Kidney tubule cell (primary cell): Measurements from ENCODE around the gene HOXD3.
A peak's percentile ranks its signal among the peaks of the same experiment; 100 is the strongest.

ENCODE experiments used
- DNase-seq: peaks from one replicate; pipeline ENCODE4 v3.0.0-alpha.2; 2018; ENCODE audit warnings: low spot score

The HOXD3 gene

GRCh38 chr2:176121190-176122051 lies 35.7 kb upstream of the HOXD3 start:
- peak; percentile 44 for DNase-seq

DNA sequence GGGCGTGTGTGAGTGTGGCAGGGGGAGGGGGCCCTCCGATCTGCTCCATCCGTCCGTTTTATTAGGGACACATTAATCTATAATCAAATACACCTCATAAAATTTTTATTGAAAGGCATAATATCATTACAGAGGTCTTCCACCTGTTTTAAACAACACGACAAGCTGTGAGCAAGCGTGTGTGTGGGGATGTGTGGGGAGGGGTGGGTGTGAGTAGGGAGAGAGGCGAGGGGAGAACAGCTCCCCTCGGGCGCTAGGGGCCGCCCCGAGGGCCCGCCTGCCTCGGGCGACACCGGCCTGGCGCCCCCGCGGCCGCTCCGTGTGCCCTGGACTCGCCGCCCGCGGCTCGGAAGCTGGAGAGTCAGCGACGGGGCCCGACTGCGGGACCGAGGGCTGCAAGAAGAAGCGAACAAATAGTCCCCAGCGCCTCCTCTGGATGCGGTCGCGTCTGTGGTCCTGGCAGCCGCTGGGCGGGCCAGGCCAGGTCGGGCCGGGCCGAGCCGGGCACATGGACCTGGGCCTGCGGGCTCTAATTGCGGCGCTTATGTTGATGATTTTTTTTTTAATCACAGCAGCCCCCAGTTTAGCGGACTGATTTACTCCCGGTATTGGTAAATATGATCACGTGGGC lies 34.9 kb upstream of the HOXD3 start:
- peak; percentile 81 for DNase-seq

- DNase-seq: peak; percentile 53
These were observed 34.3 kb upstream of the HOXD3 start, which contains the start of gene HOXD9 for GRCh38 chr2:176122683-176123410. TSS of gene HOXD9 (plus strand) at chr2:176122719. CDS start at chr2:176122769, 50 bp downstream.

GRCh38 chr2:176123411-176124109 lies 33.5 kb upstream of the HOXD3 start:
- peak; percentile 47 for DNase-seq

DNA sequence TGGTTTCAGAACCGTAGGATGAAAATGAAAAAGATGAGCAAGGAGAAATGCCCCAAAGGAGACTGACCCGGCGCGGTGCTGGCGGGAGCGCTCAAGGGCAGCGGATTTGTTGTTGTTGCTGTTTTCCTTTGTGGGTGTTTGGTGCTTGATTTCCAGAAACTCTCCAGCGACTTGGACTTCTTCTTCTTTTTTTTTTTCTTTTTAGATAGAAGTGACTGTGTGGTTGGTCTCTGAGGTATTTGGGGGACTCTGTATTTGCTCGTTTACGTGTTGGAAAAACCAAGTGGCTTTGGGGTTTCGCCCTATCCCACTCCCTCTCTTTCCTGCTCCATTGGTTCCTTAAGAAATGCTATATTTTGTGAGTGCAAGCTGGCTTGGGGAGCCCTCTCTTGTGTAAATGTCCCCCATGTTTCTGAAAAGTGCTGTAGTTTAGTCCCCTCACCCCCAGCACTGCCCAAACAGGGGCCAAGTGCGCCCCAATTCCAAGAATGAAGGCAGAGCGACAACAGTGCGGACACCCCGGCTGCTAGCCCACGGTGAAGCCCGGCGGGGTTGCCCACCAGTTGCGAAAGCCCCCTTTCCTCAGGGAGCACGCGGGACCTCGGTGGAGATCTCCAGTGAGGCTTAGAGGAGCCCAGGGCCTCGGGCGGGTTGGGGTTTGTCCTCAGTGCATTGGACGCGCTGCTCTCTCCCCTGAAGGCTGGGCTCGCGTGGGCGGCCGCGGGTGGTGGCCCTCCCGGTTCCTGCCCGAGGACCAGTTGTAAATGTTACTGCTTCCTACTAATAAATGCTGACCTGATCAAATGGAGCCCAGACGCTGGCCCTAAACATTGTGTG lies 32.8 kb upstream of the HOXD3 start:
- peak; percentile 20 for DNase-seq

- peak; percentile 18 for DNase-seq
These were observed 31.9 kb upstream of the HOXD3 start for GRCh38 chr2:176124947-176125771.

GRCh38 chr2:176125772-176126054 lies 31.4 kb upstream of the HOXD3 start:
- peak; percentile 65 for DNase-seq

DNA sequence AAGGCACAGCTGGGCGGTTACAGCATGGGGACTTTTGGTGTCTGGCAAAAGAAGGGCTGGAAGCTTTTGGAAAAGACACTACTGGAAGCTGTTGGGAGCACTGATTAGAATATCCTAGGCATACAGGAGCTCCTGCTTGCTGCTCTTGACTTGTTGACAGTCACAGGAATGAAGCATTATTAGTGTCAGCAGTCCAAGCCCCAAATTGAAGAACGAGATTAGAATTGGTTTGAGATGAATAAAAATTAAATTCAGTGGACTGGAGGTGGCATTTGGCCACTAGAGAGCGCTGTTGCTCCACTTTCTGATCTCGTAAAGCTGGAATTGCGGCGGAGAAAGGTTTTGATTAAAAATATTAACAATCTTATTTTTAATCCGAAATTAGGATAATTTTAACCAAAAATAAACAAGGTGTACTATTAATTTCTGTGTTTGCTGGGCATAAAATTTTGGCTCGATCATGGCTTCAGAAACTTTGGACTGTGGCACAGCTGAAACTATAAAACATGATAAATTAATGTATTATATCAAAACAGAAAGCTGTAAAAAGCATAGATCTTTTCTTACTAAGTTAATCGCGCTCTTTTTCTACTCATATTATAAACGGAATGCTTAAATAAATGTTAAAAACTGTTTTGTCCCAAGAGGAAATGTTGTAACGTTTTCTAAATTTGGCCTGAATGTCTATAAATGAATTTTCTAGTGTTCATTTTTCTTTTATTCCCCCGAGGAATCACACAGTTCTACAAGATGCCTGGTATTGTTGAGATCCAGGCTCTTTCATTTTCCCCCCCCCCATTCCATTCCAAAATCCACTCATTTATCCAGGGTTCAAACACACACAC lies 30.0 kb upstream of the HOXD3 start:
- DNase-seq: peak; percentile 66

- DNase-seq: no peak
These were observed 29.4 kb upstream of the HOXD3 start for GRCh38 chr2:176127774-176128072.

DNA sequence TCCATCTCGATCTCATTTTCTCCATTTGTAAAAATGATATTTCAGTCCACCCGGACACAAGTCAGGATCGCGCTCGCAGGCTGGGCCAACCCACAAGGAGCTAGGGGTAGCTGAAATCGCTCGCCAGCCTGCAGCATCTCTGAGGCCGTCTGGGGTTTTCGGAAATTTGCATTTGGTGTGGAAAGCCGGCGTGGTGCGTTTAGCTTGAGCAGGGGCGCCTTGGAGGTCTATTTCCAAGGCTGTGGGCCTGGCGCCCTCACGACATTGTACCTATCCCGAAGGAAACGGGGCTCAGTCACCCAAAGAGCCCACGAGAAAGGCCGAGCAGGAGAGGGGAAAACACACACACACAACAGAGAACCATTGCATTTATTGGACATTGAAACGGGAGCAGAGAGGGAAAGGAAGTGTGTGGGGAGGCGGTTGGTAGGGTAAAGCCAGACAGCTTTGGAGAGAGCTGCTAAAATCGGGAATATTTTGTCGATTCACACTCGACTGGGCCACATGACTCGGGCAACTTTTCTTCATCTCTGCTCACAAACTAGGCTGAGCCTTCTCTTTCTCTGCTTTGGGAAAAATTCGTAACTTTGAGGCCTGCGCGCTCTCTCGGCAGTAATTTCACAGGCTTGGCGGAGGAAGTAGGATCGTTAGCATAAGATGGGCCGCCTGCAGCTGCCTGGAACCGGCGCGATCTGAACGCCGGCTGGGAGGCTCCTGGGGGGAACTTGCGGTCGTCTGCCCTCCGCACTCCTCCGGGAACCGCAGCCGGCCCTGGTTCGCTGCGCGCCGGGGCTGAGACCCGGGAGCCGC lies 28.7 kb upstream of the HOXD3 start:
- DNase-seq: peak; percentile 54

DNA sequence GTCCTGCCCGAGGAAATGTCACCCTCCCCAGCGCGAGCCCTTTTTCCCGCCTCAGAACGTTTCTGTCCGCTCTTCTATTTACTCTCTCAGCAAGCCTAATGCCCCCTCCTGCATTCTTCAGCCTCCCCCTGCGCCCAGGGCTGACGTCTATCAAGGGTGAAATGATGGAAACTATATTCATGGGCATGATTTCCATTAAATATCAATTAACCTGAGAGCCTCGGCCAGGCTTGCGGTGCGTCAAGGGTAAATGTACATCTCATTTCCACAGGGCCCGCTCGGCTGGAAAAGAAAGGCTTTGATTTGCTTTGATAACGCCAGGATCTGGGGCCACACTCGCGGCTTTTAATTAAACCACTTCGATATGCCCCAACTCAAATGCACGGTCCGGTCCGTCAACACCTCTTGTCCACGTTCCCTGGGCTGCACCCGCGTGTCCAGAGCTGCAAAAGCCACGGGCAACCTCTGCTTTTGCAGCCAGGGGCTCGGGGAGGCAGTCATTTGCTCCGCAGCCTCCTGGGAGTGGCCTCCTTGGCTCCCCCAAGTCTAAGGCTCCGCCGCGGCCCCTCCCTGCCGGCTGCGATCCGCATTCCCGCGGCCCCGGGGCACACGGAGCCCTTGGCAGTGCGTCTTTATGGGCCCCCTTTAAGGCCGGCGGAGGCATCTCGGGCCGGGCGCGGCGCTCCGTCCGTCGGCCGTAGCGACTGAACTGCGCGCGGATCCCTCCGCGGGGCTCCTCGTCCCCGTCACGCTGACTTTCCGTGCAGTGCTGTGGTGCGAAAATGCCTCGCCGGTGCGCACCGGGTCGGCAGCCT lies 27.9 kb upstream of the HOXD3 start, which contains the start of gene HOXD8:
HOXD8 (plus strand) TSS at position 724 of the 815 bp plus-strand sequence. CDS start 662 bp downstream, outside the sequence.
- peak; percentile 87 for DNase-seq

GRCh38 chr2:176129813-176130146 lies 27.3 kb upstream of the HOXD3 start:
- no peak for DNase-seq

GRCh38 chr2:176130147-176130956 lies 26.8 kb upstream of the HOXD3 start:
- peak; percentile 67 for DNase-seq

DNA sequence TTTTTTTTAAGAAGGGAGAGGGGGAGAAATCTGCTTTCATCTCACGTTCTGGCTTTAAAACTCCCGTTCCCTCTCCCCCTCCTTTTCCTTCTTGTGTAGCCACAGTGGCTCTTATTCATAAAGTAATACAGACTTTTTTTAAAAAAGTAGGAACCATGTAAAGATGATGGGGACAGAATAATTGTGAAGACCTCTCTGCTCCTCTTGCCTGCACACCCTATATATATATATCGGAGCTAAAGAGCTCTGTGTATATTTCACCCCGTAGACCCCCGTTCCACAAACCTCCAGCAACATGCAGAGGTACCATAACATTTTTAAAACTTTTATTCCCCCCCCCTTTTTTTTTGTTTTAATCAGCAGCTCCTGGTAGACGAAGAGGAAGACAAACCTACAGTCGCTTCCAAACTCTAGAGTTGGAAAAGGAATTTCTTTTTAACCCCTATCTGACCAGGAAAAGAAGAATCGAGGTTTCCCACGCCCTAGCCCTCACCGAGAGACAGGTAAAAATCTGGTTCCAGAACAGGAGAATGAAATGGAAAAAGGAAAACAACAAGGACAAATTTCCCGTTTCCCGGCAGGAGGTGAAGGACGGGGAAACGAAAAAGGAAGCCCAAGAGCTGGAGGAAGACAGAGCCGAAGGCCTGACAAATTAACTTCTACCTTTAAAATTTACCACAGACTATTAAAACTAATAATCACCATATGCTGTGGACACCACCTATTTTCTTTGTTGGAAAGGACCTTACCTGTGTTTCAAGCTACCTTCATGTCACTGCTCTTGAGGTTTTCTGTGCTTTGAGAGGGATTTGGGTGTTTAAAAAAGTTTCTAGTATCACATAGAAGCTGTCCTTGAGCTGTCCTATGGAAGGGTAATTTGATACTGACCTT lies 25.9 kb upstream of the HOXD3 start:
- peak; percentile 19 for DNase-seq

GRCh38 chr2:176131848-176132158 lies 25.3 kb upstream of the HOXD3 start:
- DNase-seq: no peak
